MM.1S (cell line): Measurements from ENCODE around the gene TSHZ2.

ENCODE experiments used
- CTCF ChIP-seq: fragments of 300-600 bp; sonication (generic); IDR thresholded peaks from 2 replicates; pipeline ENCODE4 v1.5.1; 2016; ENCODE audit warnings: antibody characterized with exemption, low read length, mixed read lengths
- EZH2phosphoT487 ChIP-seq: fragments of 300-600 bp; sonication (generic); IDR thresholded peaks from 2 replicates; pipeline ENCODE4 v1.6.1; 2018; ENCODE audit warnings: antibody characterized with exemption, low read length

GRCh38 chr20:53270792-53271375, 298.7 kb downstream of the TSHZ2 start:
- TF ChIP-seq EZH2phosphoT487 (no peak), CTCF (no peak)
